K562 (cell line): Measurements from ENCODE around the gene SYT3. TPM values are rescaled to one million over a fixed set of nuclear protein-coding genes. Genes with fewer than 3 reads are reported as not detected.
A peak's percentile ranks its signal among the peaks of the same experiment; 100 is the strongest.

ENCODE experiments used
- BACH1 ChIP-seq: fragments of 200-800 bp; sonication (Bioruptor generic); IDR thresholded peaks from 2 replicates; pipeline ENCODE4 v1.6.1; 2016; ENCODE audit warnings: missing genetic modification characterization, missing compliant biosample characterization
- EP400 ChIP-seq: fragments of 450-650 bp; IDR thresholded peaks from 2 replicates; pipeline ENCODE4 v1.6.1; 2017; ENCODE audit warnings: antibody characterized with exemption, mild to moderate bottlenecking, moderate library complexity
- HMGN3 ChIP-seq: IDR thresholded peaks from 2 replicates; pipeline ENCODE4 v1.6.1; 2011; ENCODE audit warnings: borderline replicate concordance, low read depth, mild to moderate bottlenecking, mixed read lengths, low read length; ENCODE audit not compliant: insufficient read length; ENCODE audit errors: extremely low read depth
- HNRNPK ChIP-seq: fragments of 200-400 bp; formaldehyde crosslinking; IDR thresholded peaks from one replicate; pipeline ENCODE4 v1.6.1; 2018; ENCODE audit warnings: mild to moderate bottlenecking, low read depth, low read length; ENCODE audit not compliant: poor library complexity, severe bottlenecking
- HNRNPLL ChIP-seq: fragments of 200-400 bp; formaldehyde crosslinking; IDR thresholded peaks from 2 replicates; pipeline ENCODE4 v1.6.1; 2017; ENCODE audit warnings: low read length, low read depth, mild to moderate bottlenecking; ENCODE audit not compliant: poor library complexity, severe bottlenecking
- IFI16 ChIP-seq: fragments of 250-450 bp; sonication (Bioruptor Pico); IDR thresholded peaks from 2 replicates; pipeline ENCODE4 v2.1.2; 2022; ENCODE audit warnings: mild to moderate bottlenecking, inconsistent platforms
- KDM4B ChIP-seq, 2 experiments: fragments of 450-650 bp in 1 of 2; sonication (generic) in 1 of 2; IDR thresholded peaks; 2 replicates each; pipeline ENCODE4 v1.6.1; 2016 to 2017; ENCODE audit warnings: borderline replicate concordance in 2 of 2, antibody characterized with exemption in 1 of 2, low read depth in 1 of 2, mild to moderate bottlenecking in 1 of 2
- L3MBTL2 ChIP-seq: fragments of 450-650 bp; IDR thresholded peaks from 2 replicates; pipeline ENCODE4 v1.6.1; 2016; ENCODE audit warnings: mild to moderate bottlenecking, moderate library complexity
- MXD1 ChIP-seq: fragments of 250-450 bp; sonication (Bioruptor Pico); IDR thresholded peaks from 2 replicates; pipeline ENCODE4 v1.8.0; 2021; ENCODE audit warnings: borderline replicate concordance, mild to moderate bottlenecking, moderate library complexity; ENCODE audit not compliant: poor library complexity, severe bottlenecking
- NFE2 ChIP-seq: IDR thresholded peaks from 2 replicates; pipeline ENCODE4 v1.6.1; 2014; ENCODE audit warnings: antibody characterized with exemption, low read depth
- RBM25 ChIP-seq: fragments of 200-400 bp; formaldehyde crosslinking; IDR thresholded peaks from 2 replicates; pipeline ENCODE4 v1.6.1; 2018; ENCODE audit warnings: low read length, low read depth, moderate library complexity; ENCODE audit not compliant: severe bottlenecking
- RFX5 ChIP-seq: IDR thresholded peaks from 2 replicates; pipeline ENCODE4 v1.6.1; 2011; ENCODE audit warnings: low read depth, mild to moderate bottlenecking, improper control_type of control experiment, low read length
- RHOXF2B ChIP-seq: fragments of 250-450 bp; sonication (Bioruptor Pico); conservative IDR thresholded peaks from 2 replicates; pipeline ENCODE4 v1.5.1; 2021
- RNF2 ChIP-seq: sonication (generic); IDR thresholded peaks from 2 replicates; pipeline ENCODE4 v1.6.1; 2016
- SMARCB1 ChIP-seq: IDR thresholded peaks from 2 replicates; pipeline ENCODE4 v1.6.1; 2011; ENCODE audit warnings: improper control_type of control experiment, low read depth; ENCODE audit not compliant: insufficient read length
- TCF3 ChIP-seq: sonication (generic); formaldehyde crosslinking; IDR thresholded peaks from 2 replicates; pipeline ENCODE4 v1.4.0; 2020; ENCODE audit warnings: mild to moderate bottlenecking, missing genetic modification reagents
- ZC3H4 ChIP-seq: sonication (generic); formaldehyde crosslinking; IDR thresholded peaks from 2 replicates; pipeline ENCODE4 v1.9.0; 2021; ENCODE audit warnings: missing genetic modification reagents, borderline replicate concordance
- ZKSCAN8 ChIP-seq: fragments of 200-800 bp; sonication (Bioruptor generic); IDR thresholded peaks from 2 replicates; pipeline ENCODE4 v1.6.1; 2016; ENCODE audit warnings: missing genetic modification characterization, missing compliant biosample characterization
- ZNF324 ChIP-seq: fragments of 250-450 bp; sonication (Bioruptor Pico); IDR thresholded peaks from 2 replicates; pipeline ENCODE4 v1.4.0; 2020; ENCODE audit warnings: mild to moderate bottlenecking
- polyA plus RNA-seq, 8 experiments: library from polyadenylated mRNA; depleted of rRNA in 4 of 8; stranded (reverse) in 5 of 8; unstranded in 3 of 8; fragments of >200 nt; fragmentation: Nextera tagmentation in 2 of 8; fragmentation: Illumina TruSeq in 1 of 8; extraction: Ambion mirVana in 2 of 8; extraction: Trizol in 1 of 8; gene quantifications; 2 replicates each; pipeline versions ENCODE4 v1.2.1 to v1.2.3, GENCODE V29; 2011 to 2014; ENCODE audit warnings: inconsistent platforms in 1 of 8, missing spikeins in 1 of 8
- total RNA-seq, 7 experiments: library from RNA; depleted of rRNA in 6 of 7; stranded (reverse); fragments of >200 nt in 6 of 7; fragmentation: Illumina TruSeq in 2 of 7; extraction: Trizol in 2 of 7; gene quantifications; 2 replicates each; pipeline versions ENCODE4 v1.2.1 to v1.2.3, GENCODE V29; 2011 to 2021; ENCODE audit warnings: low replicate concordance in 1 of 7
- TF ChIP-seq, protein P1 (sequence below): sonication (generic); formaldehyde crosslinking; IDR thresholded peaks from 2 replicates; pipeline ENCODE4 v1.8.0; 2022; ENCODE audit warnings: missing genetic modification reagents, mild to moderate bottlenecking, borderline replicate concordance
- TF ChIP-seq, protein P2 (sequence below), 2 experiments: fragments of 250-450 bp in 1 of 2; fragments of 450-650 bp in 1 of 2; sonication (Bioruptor Pico) in 1 of 2; IDR thresholded peaks; 2 replicates each; pipeline versions ENCODE4 v1.6.1 to v1.8.0; 2016 to 2021; ENCODE audit warnings: mild to moderate bottlenecking in 2 of 2, moderate library complexity in 2 of 2, missing compliant biosample characterization in 1 of 2, missing genetic modification characterization in 1 of 2
- TF ChIP-seq, protein P3 (sequence below): fragments of 450-650 bp; IDR thresholded peaks from 2 replicates; pipeline ENCODE4 v1.7.0; 2016; ENCODE audit warnings: borderline replicate concordance

SYT3 gene
- total and polyA plus RNA-seq, 9 of the 15 experiments (the other 6 are each of a cell fraction or from before 2014, with no cell fraction given), result 0.36 to 2.0 (median 0.54) TPM; not detected in 2

GRCh38 chr19:50607874-50608785 lies 31.6 kb downstream of the SYT3 start (continued):
- TF ChIP-seq, protein P1, sequence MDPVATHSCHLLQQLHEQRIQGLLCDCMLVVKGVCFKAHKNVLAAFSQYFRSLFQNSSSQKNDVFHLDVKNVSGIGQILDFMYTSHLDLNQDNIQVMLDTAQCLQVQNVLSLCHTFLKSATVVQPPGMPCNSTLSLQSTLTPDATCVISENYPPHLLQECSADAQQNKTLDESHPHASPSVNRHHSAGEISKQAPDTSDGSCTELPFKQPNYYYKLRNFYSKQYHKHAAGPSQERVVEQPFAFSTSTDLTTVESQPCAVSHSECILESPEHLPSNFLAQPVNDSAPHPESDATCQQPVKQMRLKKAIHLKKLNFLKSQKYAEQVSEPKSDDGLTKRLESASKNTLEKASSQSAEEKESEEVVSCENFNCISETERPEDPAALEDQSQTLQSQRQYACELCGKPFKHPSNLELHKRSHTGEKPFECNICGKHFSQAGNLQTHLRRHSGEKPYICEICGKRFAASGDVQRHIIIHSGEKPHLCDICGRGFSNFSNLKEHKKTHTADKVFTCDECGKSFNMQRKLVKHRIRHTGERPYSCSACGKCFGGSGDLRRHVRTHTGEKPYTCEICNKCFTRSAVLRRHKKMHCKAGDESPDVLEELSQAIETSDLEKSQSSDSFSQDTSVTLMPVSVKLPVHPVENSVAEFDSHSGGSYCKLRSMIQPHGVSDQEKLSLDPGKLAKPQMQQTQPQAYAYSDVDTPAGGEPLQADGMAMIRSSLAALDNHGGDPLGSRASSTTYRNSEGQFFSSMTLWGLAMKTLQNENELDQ (CRISPR knock-in tag), result no peak
- TF ChIP-seq KDM4B (IDR thresholded peaks at IDR 0.05; ENCODE audit: borderline replicate concordance in 2 of 2, low read depth in 1 of 2), result no peak
- TF ChIP-seq L3MBTL2, result peak; percentile 73
- peak; percentile 75 for TF ChIP-seq EP400
- TF ChIP-seq, protein P2, sequence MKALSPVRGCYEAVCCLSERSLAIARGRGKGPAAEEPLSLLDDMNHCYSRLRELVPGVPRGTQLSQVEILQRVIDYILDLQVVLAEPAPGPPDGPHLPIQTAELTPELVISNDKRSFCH (CRISPR knock-in tag; IDR thresholded peaks at IDR 0.05), result no peak
- TF ChIP-seq, protein P2 (tag; IDR thresholded peaks at IDR 0.05), result 0 out of 2 replicates have a peak, but pooled peaks have one; percentile 27
- TF ChIP-seq HMGN3, result peak; percentile 46
- peak; percentile 12; the same call in 1 of the 2 replicates for TF ChIP-seq TCF3 (CRISPR knock-in tag)
- no peak for TF ChIP-seq HNRNPK
- peak; percentile 63; the same call in 1 of the 2 replicates for TF ChIP-seq RNF2
- no peak for TF ChIP-seq ZKSCAN8 (CRISPR knock-in tag)
- TF ChIP-seq HNRNPLL, result no peak
- TF ChIP-seq, protein P3, sequence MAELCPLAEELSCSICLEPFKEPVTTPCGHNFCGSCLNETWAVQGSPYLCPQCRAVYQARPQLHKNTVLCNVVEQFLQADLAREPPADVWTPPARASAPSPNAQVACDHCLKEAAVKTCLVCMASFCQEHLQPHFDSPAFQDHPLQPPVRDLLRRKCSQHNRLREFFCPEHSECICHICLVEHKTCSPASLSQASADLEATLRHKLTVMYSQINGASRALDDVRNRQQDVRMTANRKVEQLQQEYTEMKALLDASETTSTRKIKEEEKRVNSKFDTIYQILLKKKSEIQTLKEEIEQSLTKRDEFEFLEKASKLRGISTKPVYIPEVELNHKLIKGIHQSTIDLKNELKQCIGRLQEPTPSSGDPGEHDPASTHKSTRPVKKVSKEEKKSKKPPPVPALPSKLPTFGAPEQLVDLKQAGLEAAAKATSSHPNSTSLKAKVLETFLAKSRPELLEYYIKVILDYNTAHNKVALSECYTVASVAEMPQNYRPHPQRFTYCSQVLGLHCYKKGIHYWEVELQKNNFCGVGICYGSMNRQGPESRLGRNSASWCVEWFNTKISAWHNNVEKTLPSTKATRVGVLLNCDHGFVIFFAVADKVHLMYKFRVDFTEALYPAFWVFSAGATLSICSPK, result no peak
- no peak for TF ChIP-seq SMARCB1
- no peak for TF ChIP-seq MXD1
- TF ChIP-seq BACH1 (tag), result no peak
- no peak for TF ChIP-seq RHOXF2B
- no peak for TF ChIP-seq ZC3H4 (CRISPR knock-in tag)
- peak; percentile 87 for TF ChIP-seq RBM25
- TF ChIP-seq RFX5, result peak; percentile 100
- TF ChIP-seq NFE2, result no peak
- TF ChIP-seq IFI16 (CRISPR knock-in tag), result no peak
- TF ChIP-seq ZNF324 (CRISPR knock-in tag), result no peak
